Ascending aorta (tissue), 2 donors: Measurements from ENCODE around the gene PTPRCAP. TPM values are rescaled to one million over a fixed set of nuclear protein-coding genes. Genes with fewer than 3 reads are reported as not detected.
A peak's percentile ranks its signal among the peaks of the same experiment; 100 is the strongest.
"Not testable (repeated sequence)": the region's sequence is repeated elsewhere in the genome, so short reads cannot be mapped to it uniquely, and the experiment has no call there.

Experiments used
- DNase-seq, 2 donors: peaks; one replicate each; pipeline ENCODE4 v3.0.0-alpha.2; 2019; ENCODE audit warnings: low spot score in 2 of 2
- H3K27ac ChIP-seq, 2 donors: fragments of 200-600 bp; sonication (generic); one replicate each; pipeline ENCODE4 v1.5.1; 2016 to 2017; ENCODE audit warnings: mild to moderate bottlenecking in 1 of 2
- H3K27me3 ChIP-seq: fragments of 200-600 bp; sonication (generic); one replicate; pipeline ENCODE4 v1.5.1; 2017
- H3K36me3 ChIP-seq, 2 donors: fragments of 200-600 bp; sonication (generic); one replicate each; pipeline ENCODE4 v1.5.1; 2016
- H3K4me1 ChIP-seq, 2 donors: fragments of 200-600 bp; sonication (generic); one replicate each; pipeline ENCODE4 v1.5.1; 2016 to 2017; ENCODE audit warnings: mild to moderate bottlenecking in 1 of 2
- H3K4me3 ChIP-seq, 2 donors: fragments of 200-600 bp; sonication (generic); one replicate each; pipeline ENCODE4 v1.5.1; 2016 to 2017; ENCODE audit warnings: mild to moderate bottlenecking in 1 of 2
- H3K9me3 ChIP-seq, 2 donors: fragments of 200-600 bp; sonication (generic); one replicate each; pipeline ENCODE4 v1.5.1; 2016
- intact Hi-C: fragments of 100-400 bp; cut with DNase I; formaldehyde crosslinking; loops from one replicate; pipeline ENCODE4 v1.15.1; 2023
- total RNA-seq: library from RNA; depleted of rRNA; stranded (reverse); fragments of >200 nt; gene quantifications from one replicate; pipeline ENCODE4 v1.1.0, GENCODE V29; 2016
- TF ChIP-seq, protein P1 (sequence below), 3 experiments: fragments of 200-600 bp in 2 of 3; fragments of 450-650 bp in 1 of 3; sonication (generic) in 2 of 3; IDR thresholded peaks; one replicate each; pipeline ENCODE4 v1.5.1; 2016 to 2019; ENCODE audit warnings: antibody characterized with exemption in 3 of 3, mild to moderate bottlenecking in 1 of 3, moderate library complexity in 1 of 3

The PTPRCAP gene
- total RNA-seq, 1 donor from 2014 or later, result 26.6 TPM

- no peaks in the 10 kb centered on the region for H3K9me3 ChIP-seq
- H3K27me3 ChIP-seq, result no peaks in the 10 kb centered on the region
- no peak overlapping the region for H3K27ac ChIP-seq
- no peak for DNase-seq
- H3K36me3 ChIP-seq, result no peaks in the 10 kb centered on the region
- no peak overlapping the region for H3K4me3 ChIP-seq
- intact Hi-C loops, result no loop called here
- TF ChIP-seq, protein P1, sequence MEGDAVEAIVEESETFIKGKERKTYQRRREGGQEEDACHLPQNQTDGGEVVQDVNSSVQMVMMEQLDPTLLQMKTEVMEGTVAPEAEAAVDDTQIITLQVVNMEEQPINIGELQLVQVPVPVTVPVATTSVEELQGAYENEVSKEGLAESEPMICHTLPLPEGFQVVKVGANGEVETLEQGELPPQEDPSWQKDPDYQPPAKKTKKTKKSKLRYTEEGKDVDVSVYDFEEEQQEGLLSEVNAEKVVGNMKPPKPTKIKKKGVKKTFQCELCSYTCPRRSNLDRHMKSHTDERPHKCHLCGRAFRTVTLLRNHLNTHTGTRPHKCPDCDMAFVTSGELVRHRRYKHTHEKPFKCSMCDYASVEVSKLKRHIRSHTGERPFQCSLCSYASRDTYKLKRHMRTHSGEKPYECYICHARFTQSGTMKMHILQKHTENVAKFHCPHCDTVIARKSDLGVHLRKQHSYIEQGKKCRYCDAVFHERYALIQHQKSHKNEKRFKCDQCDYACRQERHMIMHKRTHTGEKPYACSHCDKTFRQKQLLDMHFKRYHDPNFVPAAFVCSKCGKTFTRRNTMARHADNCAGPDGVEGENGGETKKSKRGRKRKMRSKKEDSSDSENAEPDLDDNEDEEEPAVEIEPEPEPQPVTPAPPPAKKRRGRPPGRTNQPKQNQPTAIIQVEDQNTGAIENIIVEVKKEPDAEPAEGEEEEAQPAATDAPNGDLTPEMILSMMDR (IDR thresholded peaks at IDR 0.05), result no peak
- H3K4me1 ChIP-seq, result peaks cover 0 to 4% of the 10 kb centered on the region in 2 donors
Observed at GRCh38 chr11:67406969-67407687, 30.4 kb downstream of the PTPRCAP start.

DNA sequence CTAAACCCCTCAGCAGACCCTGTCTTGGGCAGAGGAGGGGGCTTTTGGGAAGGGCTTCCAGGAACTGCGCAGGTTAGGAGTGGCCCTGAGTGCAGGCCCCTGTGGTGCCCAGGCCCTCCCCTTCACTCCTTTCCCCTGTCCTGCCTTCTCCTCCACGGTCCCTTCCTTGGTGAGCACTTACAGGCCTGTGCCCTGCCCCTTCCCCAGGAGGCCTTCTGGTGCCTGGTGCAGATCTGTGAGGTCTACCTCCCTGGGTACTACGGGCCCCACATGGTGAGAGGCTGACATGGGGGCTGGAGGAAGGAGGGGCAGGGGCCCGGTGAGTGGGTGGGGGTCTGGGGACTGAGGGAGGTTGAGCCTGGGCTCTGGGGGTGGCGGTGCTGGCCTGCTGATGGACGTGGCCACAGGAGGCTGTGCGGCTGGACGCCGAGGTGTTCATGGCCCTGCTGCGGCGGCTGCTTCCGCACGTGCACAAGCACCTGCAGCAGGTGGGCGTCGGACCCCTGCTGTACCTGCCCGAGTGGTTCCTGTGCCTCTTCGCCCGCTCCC lies 31.0 kb downstream of the PTPRCAP start:
- no peak overlapping the region for H3K27ac ChIP-seq
- intact Hi-C loops, result no loop called here
- TF ChIP-seq, protein P1 (IDR thresholded peaks at IDR 0.05), result no peak
- no peak for DNase-seq
- H3K4me1 ChIP-seq, result peaks cover 0 to 6% of the 10 kb centered on the region in 2 donors
- no peaks in the 10 kb centered on the region for H3K9me3 ChIP-seq
- H3K4me3 ChIP-seq, result no peak overlapping the region
- no peaks in the 10 kb centered on the region for H3K27me3 ChIP-seq
- no peaks in the 10 kb centered on the region for H3K36me3 ChIP-seq

- H3K36me3 ChIP-seq, result no peaks in the 10 kb centered on the region
- H3K9me3 ChIP-seq, result no peaks in the 10 kb centered on the region
- no peaks in the 10 kb centered on the region for H3K27me3 ChIP-seq
- intact Hi-C loops, result no loop called here
- H3K27ac ChIP-seq, result no peak overlapping the region
- peaks cover 5 to 6% of the 10 kb centered on the region in 2 donors for H3K4me1 ChIP-seq
- no peak overlapping the region for H3K4me3 ChIP-seq
- TF ChIP-seq, protein P1 (IDR thresholded peaks at IDR 0.05), result no peak
- no peak for DNase-seq
Observed at GRCh38 chr11:67405688-67406339, 31.7 kb downstream of the PTPRCAP start.

GRCh38 chr11:67405196-67405567 lies 32.3 kb downstream of the PTPRCAP start:
- Histone ChIP-seq H3K36me3 (no peaks in the 10 kb centered on the region), H3K27me3 (no peaks in the 10 kb centered on the region), H3K4me1 (peaks cover 9 to 13% of the 10 kb centered on the region in 2 donors), H3K4me3 (no peak overlapping the region), H3K27ac (no peak overlapping the region), H3K9me3 (no peaks in the 10 kb centered on the region)
- TF ChIP-seq, protein P1 (IDR thresholded peaks at IDR 0.05), result no peak
- intact Hi-C loops, result no loop called here
- no peak for DNase-seq

- H3K27me3 ChIP-seq, result no peaks in the 10 kb centered on the region
Observed at GRCh38 chr11:67404515-67405195, 32.8 kb downstream of the PTPRCAP start.

DNA sequence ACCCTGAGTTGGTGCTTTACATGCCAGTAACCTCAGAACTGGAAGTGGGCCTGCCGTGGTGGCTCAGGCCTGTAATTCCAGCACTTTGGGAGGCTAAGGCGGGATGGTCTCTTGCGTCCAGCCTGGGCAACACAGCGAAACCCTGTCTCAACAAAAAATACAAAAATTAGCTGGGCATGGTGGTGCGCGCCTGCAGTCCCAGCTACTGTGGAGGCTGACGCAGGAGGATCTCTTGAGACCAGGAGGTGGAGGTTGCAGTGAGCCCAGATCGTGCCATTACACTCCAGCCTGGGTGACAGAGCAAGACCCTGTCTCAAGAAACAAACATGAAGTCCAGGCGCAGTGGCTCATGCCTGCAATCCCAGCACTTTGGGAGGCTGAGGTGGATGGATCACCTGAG lies 34.4 kb downstream of the PTPRCAP start:
- not testable (repeated sequence) for H3K4me3 ChIP-seq, DNase-seq, H3K27me3 ChIP-seq, H3K27ac ChIP-seq, H3K9me3 ChIP-seq
- Histone ChIP-seq H3K36me3 (peaks cover 15 to 17% of the 10 kb centered on the region in 2 donors), H3K4me1 (peaks cover 15 to 19% of the 10 kb centered on the region in 2 donors)
- intact Hi-C loops, result loop anchor here (2.0 to 5.0 kb wide), 2 partner anchors 18 to 79 kb away; partner anchors contain the start of gene AIP

More at GRCh38 chr11:67404515-67405195, 32.8 kb downstream of the PTPRCAP start:
- Histone ChIP-seq H3K27ac (no peak overlapping the region), H3K9me3 (no peaks in the 10 kb centered on the region), H3K36me3 (peaks cover 0 to 1% of the 10 kb centered on the region in 2 donors), H3K4me3 (peak overlapping the region in 1 of 2 donors; percentile 24), H3K4me1 (peaks cover 14% of the 10 kb centered on the region in 2 donors)
- TF ChIP-seq, protein P1 (IDR thresholded peaks at IDR 0.05), result no peak
- DNase-seq, result no peak
- intact Hi-C loops, result loop anchor here (5.0 kb wide), 1 partner anchor 78 kb away; the partner anchor contains the start of gene AIP

GRCh38 chr11:67402192-67402839 lies 35.2 kb downstream of the PTPRCAP start:
- not testable (repeated sequence) for H3K27me3 ChIP-seq, DNase-seq, H3K9me3 ChIP-seq
- H3K36me3 ChIP-seq, result peaks cover 22 to 25% of the 10 kb centered on the region in 2 donors
- intact Hi-C loops, result loop anchor here (2.0 to 5.0 kb wide), 2 partner anchors 18 to 80 kb away; partner anchors contain the start of gene AIP
- peak overlapping the region; percentile 88 to 99 for H3K4me3 ChIP-seq
- H3K4me1 ChIP-seq, result peaks cover 15 to 19% of the 10 kb centered on the region in 2 donors
- peak overlapping the region; percentile 80 to 94 for H3K27ac ChIP-seq
